Measurements from ENCODE around the gene OTOF.

The OTOF gene

DNA sequence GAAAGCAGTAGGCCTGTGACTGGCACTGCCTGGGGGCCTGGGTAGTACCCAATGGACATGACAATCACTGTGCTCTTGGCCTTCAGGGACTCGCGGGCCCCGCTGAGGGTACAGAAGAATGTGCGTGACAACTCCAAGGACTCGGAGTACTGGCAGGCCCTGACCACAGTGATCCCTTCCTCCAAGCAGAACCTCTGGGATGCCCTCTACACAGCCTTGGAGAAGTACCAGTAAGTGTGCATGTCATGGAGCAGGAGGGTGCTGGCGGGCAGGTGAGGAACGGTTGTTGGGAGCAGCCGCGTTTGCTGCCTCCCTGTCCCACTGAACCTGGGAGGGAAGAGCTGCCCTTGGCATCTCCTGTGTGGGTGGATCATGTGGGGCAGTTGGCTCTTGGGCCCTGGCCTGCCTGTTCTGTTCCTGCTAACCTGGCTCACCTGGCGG lies 23.3 kb downstream of the OTOF start:
- DNase-seq (ENCODE audit: extremely low read depth in 1 of 2, low read depth in 1 of 2), result no peak

DNA sequence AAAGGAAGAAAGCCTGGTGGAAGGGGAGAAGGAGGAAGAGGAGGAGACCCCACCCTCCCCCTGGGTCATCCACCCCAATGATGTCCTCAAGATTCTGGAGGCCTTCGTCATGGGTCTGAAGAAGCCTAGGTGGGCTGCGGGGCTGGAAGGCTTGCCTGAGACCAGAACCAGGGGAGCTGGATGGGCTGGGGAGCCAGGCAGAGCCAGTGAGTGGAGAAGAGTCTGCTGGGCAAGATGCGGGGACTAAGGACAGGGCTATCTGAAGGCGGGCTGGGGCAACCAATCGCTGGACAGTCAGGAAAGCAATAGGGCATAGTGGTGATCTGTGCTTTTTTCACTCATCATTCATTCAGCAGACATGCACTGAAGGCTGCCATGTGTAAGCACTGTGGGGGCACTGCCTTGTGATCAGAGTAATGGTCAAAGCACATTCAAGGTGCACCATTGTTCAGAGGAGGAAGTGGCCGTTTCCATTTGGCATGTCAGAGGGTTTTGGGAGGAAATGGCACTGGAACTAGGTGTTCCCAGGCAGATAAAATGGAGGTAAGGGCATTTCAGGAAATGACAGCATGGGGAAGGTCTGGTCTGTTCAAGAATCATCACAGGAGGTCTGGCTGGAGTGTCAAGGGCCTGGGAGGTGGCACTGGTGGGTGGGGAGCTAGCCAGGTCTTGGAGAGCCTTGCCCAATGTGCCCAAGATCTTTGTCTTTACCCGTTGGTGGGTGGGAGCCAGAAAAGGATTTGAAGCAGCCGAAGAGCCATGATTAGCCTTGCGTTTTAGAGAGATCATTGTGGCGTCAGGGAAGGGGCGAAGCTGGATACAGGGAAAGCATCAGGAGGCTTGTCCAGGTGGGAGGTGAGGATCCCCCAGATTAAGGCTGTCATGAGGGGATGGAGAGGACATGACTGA lies 24.2 kb downstream of the OTOF start:
- DNase-seq (ENCODE audit: extremely low read depth in 1 of 2, low read depth in 1 of 2), result no peak

DNA sequence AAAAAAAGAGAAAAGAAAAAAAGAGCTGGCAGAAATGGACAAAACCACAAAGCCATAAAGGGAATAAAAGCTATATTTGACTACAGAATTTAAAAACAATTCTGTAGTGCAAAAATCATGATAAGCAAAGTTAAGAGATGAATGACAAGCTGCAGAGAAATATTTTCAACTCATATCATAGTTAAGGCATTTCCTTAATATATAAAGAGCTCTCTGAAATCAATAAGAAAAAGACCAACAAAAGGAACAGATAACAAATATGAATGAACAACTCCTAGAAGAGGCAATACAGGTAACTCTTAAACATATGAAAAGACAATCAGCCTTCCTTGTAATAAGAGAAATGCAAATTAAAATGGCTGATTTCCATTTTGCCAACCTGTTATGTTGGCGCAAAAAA lies 26.2 kb downstream of the OTOF start:
- no peak for DNase-seq (ENCODE audit: extremely low read depth in 1 of 2, low read depth in 1 of 2)

DNA sequence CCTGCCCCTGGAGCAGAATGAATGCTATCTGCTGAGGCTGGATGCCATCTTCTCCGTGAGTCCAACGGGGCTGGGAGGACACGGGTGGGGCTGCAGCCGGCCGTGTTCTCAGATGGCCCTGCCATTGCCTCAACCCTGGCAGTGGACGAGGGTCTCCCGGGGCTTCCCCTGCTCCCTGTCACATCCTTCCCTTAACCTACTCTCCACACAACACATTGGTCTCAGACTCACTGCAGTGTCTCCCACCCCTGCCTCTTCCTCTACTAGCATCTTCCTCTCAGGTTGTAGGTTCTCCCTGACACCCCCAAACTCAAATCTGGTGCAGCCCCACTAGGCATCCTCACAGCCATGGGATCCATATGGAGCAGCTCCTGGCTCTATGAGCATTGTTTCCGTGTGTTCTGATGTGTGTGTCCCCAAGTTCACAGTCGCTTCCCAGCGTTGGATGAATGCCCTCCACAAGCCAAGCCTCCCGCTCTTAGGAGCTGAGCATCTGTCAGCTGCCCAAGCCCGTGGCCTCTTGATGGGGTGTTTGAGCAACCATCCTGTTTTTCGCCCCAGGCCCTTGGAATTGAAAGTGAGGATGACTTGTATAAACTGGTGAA lies 27.8 kb downstream of the OTOF start:
- DNase-seq (ENCODE audit: extremely low read depth in 1 of 2, low read depth in 1 of 2), result no peak

DNA sequence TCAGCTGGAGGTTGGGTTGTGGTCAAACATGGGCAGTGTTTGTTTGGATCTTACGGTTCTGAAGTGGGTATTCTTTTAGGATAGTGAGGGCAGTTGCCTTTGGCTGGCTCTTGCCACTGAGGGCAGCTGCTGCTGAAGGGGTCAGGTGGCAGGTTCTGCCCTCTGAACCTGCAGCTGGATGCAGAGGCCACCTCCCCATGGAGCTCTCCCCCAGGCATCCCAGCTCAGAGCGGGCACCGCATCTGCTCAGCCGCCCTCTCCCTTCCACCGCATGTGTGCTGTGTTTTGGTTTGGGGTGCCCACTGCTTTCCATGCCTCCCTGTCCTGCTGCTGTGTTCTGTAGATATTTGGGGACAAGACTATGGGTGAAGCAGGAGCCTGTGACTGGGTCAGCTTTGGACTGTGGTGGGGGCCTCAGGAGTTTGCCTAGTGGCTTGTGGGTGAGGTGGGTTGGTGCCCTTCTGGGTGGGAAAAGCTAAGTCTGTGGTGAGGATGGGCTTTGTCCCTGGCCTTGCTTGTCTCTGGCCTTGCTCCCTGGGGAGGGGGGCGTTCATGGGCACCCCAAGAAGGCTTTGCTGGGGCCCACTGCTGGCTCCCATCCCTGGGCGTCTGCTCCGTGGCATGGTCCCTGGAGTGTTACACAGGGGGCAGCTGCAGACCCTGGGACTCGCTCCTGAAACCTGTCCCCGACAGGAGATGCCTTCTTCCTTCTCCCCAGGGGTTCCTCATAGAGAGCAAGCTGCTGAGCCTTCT lies 28.5 kb downstream of the OTOF start:
- no peak for DNase-seq (ENCODE audit: extremely low read depth in 1 of 2, low read depth in 1 of 2)

DNA sequence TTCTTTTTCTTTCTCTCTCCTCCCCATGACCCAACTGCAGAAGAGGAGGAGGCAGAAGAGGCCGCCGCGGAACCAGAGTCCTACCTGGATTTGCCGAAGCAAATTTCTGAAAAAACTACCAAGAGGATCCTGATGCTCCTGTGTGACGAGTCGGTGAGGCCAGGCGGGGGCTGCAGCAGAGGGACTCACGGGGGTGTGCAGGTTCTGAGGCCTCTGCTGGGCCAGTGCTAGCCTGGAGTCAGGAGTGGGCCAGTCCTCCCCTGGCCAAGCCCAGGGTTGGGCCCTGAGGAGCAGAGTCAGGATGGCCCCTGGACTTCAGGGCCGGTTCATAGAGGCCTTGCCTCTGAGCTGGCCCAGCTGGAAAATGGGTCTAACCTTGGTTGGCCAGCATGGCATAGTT lies 29.3 kb downstream of the OTOF start:
- no peak for DNase-seq (ENCODE audit: extremely low read depth in 1 of 2, low read depth in 1 of 2)

DNA sequence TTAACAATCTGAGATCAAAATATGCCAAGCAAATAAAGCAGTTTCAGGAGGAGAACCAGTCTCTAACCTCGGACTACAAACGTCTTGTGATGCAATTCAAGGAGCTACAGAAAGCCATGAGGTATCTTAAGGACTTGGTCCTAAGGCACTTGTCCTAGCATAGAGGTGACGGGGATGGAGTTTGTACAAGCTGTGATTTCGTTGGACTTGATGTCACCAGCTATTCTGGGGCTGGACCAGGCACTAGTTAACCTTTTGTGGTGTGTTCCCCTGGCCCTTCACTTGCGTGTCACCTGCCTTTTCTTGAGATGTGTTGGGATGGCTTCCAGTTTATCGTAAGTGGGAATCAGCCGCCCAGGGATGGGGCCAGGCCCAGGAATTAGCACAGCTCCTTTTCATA lies 33.7 kb downstream of the OTOF start:
- no peak for DNase-seq (ENCODE audit: extremely low read depth in 1 of 2, low read depth in 1 of 2)

DNA sequence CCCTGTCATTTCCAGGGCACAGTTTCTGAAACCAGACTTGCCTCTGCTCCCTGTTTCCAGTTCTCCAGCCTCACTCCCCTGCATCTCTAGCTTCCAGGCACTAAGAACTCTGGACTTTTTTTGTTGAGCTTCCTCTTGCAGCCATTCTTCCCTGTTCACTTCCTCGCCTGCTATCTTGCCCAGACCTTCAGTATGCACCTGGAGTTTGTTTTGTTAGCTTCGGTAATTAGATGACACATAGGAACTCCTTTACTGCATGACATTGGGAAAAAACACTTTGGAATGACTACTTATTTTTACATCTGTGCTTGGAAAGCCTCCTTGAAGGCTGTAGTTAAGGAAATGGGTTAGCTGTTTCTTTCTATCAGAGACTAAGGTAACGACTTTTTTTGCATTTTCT lies 35.2 kb downstream of the OTOF start:
- no peak for DNase-seq (ENCODE audit: extremely low read depth in 1 of 2, low read depth in 1 of 2)

DNA sequence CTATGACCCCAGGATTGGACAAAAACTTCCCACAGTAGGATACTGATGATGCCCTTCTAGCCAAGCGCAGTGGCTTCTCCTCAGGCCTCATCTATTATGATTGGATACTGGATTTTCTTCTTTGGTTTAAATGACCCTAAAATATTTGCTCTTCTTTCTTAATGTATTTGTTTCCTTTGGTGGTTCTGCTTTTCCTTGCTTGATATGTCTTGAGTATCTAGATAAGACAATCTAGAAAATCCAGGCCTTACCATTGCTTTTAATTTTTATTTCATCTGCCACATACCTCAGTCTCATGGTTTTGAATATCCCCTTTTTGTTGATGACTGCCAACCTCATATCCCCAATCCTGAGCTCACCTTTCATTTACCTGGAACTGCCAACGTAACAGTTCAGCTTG lies 35.6 kb downstream of the OTOF start:
- DNase-seq (ENCODE audit: extremely low read depth in 1 of 2, low read depth in 1 of 2), result no peak

DNA sequence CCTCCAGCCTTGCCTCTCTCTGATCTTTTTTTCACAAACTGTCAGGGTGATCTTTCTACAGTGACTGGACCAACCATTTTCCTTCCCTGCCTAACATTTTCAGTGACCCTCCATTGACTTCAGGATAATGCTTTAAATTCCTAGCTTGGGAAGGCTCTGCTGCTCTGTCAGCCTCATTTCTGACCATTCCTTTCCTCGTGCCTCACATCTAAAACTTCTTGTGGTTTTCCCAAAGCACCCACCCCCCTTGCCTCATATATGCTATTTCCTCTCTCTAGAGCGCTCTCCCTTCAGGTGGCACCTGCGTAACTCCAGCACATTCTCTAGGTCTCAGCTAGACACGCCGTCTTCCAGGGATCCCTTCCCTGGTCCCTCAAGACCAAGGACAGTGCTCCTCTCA lies 39.0 kb downstream of the OTOF start:
- no peak for DNase-seq (ENCODE audit: extremely low read depth in 1 of 2, low read depth in 1 of 2)

DNA sequence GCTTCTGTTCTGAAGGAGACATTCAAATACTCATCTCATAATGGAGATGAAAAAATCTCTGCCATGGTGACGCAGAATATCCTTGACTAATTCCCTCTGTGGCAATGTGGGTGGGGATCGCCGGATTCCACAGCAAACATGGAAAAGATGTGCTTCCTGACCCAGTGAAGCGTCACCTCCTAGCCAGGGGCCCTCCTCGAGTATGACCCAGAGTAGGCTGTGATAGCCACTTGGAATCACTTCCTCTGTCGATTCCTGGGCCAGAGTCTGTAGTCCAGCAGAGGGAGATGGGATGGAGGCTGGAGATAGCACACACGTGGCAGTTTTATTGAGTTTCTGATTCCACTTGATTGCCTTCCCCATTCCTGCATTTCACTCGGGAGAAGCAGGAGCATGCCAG lies 39.4 kb downstream of the OTOF start:
- DNase-seq (ENCODE audit: extremely low read depth in 1 of 2, low read depth in 1 of 2), result no peak

DNA sequence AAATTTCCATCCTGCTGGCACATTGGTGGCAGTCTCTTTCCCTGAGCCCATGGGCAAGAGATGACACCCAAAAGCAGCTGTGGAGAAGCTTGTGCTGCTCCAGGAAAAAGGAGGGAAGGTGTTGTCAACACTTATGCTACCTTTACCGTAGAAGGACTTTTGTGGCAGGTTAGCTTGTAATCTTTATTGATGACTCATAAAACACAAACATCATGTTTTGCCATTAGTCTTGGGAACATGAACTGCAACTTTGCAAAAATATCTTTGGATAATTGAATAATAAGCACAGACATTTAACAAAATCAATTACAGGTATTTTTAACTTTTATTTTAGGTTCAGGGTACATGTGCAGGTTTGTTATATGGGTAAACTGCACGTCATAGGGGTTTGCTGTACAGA lies 42.8 kb downstream of the OTOF start:
- no peak for DNase-seq (ENCODE audit: extremely low read depth in 1 of 2, low read depth in 1 of 2)

DNA sequence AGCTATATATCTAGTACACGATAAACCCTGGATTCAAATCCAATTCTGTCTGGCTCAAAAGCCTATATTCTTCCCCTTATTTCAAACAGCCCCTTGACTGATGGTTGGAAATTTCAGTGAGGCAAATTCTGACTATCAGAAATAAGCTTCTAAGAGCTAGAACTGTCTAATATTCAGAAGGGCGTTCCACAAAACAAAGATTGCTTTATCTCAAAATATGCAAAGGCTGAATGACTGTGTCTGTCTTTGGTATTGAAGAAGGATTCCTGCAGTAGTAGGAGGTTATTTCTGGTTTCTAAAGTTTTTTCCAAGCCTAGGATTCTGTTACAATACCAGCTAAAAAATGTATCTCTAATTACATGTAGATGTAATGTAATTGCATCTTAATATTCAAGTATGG lies 45.1 kb downstream of the OTOF start:
- DNase-seq (ENCODE audit: extremely low read depth in 1 of 2, low read depth in 1 of 2), result no peak

DNA sequence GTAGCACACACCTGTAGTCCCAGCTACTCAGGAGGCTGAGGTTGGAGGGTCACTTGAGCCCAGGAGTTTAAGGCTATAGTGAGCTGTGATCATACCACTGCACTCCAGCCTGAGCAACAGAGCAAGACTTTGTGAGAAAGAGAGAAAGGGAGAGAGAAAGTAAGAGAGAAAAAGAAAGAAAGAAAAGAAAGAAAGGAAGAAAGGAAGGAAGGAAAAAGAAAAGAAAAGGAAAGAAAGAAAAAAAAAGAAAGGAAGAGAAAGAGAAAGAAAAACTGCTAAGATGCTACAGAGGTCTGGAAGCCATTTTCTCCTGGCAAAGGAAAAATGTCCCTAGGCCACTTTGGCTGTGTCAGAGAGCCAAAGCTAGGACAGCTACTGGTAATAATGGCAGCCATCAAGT lies 45.6 kb downstream of the OTOF start:
- no peak for DNase-seq (ENCODE audit: extremely low read depth in 1 of 2, low read depth in 1 of 2)

DNA sequence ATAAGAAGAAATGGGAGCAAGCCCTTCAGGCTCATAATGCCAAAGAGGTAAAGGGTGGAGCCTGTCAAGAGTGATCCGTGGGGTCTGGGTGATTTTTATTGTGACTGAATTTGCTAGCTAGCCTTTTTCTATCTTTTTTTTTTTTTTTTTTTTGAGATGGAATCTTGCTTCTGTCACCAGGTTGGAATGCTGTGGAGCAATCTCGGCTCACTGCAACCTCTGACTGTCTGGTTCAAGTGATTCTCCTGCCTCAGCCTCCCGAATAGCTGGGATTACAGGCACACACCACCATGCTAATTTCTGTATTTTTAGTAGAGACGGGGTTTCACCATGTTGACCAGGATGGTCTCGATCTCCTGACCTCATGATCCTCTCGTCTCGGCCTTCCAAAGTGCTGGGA lies 47.1 kb downstream of the OTOF start:
- DNase-seq (ENCODE audit: extremely low read depth in 1 of 2, low read depth in 1 of 2), result no peak

DNA sequence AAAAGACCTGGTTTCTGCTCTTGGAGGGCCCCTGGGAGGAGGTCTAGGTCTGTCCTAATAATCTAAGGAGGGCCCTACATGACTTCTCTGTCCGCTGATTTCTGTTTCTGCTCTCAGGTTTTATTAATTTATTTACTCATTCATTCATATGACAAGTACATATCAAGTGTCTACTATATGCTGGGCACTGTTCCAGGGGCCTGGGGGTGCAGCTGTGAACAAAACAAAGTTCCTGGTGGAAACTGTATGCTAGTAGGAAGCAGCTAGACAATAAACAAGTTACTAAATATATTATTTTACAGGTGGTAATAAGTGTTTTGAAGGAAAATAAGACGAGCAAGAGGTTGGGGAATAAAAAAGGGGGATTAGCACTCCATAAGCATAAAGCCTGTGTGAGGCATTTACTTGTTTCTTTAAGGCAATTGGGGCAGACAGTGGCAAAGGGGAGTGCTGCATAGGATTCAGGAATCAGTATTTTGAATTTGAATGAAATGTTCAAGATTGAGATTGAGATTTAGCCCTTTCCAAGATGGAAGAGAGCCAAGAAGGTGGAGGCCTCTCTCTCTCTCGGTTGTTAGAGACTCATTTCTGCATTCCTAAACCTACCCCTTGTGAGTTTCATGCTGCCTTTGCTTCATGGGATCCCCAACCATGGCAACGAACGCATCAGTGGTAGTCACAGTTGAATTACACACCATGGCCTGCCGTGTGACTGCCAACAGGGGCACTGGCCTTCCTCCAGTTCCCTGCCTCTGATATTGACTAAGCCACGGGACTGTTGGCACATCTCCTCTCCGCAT lies 47.9 kb downstream of the OTOF start:
- no peak for DNase-seq (ENCODE audit: extremely low read depth in 1 of 2, low read depth in 1 of 2)

DNA sequence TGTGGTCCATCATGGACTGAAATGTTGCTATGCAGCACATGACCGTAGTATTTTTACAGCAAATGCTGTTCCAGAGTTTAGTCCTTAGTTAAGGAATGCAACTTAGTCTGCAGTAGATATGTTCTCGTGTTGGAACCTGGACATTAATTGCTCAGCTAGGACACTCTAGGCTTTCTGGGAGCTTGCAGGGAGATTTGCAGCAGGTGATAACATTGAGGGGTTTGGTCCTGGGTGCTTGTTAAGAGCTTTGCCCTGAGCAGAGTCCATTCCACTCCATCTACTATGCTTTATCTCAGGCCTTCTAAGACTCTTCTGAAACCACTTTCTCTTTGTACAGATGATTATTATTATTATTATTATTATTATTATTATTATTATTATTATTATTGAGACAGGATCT lies 49.1 kb downstream of the OTOF start:
- DNase-seq (ENCODE audit: extremely low read depth in 1 of 2, low read depth in 1 of 2), result no peak

DNA sequence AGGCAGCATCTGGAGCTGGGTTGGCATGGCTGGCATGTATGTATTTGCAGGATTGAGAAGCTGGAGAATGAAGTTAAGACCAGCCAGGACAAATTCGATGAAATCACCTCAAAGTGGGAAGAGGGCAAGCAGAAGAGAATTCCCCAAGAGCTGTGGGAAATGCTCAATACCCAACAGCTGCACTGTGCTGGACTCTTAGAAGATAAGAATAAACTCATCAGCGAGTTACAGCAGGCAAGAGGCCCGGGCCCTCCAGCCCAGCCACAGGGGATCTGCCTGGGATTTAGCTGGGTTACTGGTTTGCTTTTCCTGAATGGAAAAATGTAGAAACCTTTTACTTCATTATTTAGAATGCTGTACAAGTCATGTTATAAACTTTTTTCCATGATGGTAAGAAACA lies 53.7 kb downstream of the OTOF start:
- DNase-seq (ENCODE audit: extremely low read depth in 1 of 2, low read depth in 1 of 2), result no peak

DNA sequence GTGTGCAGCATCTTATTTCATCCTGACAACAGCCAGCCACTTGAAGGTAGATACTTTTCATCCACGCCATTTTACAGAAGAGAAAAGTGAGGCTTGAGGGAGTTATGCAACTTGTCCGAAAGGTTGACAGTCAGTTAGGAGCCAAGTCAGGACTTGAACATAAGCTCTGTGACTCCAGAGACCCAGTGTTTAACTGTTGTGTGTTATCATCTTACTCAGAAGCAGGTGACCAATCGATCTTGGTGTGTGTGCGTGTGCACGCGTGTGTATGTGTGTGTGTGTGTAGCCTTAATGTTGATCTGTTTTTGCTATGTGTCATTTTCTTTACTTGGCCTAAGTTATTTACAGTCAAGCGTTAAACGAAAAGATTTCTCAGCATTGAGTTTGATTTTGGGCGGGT lies 54.2 kb downstream of the OTOF start:
- no peak for DNase-seq (ENCODE audit: extremely low read depth in 1 of 2, low read depth in 1 of 2)

DNA sequence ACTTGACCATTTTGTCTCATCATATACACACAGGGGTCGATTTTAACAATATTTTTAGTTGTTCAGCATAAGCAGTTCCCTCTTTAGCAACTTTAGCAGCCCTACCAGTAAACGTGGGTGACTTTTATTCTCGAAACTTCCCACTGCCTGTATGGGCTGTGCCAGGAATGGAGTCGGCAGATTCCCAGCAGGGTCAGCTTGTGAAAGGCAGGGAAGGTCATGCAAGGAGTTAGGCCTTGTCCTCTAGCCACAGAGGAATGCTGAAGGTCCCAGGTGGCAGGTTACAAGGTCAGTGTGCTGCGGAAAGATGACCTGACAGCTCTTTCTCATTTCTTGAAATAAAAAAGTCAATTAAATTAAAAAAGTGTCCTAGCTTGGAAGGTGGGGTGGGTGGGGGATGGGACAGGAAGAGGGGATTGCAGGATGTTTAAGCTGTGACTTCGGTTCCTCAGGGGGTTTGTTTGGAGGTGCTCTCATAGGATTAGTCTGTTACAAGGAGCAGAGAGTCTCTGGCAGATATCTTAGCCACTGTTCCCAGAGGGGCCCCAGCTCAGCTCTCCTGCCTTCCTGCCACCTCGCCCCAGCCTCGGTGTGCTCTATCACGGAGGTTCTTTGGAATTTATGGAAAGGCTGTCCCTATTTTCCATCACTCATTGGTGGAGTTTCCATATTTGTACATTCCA lies 54.8 kb downstream of the OTOF start:
- DNase-seq (ENCODE audit: extremely low read depth in 1 of 2, low read depth in 1 of 2), result no peak

DNA sequence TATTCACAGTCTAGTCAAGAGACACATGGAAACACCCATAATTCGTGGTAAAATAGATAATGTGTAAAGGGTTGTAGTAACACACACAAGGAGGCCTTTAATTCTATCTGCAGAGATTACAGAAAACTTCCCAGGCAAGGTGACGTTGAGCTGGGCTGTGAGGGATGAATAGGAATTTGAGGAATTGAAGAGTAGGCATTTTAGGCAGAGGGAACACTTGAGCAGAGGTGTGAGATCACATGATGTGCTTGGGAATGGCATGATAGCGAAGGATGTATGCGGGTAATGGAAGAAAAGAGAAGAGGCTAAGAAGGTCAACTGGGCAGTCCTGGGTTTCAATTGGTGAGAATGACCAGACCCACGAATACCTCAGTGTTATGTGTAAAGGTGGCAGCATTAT lies 56.0 kb downstream of the OTOF start:
- no peak for DNase-seq (ENCODE audit: extremely low read depth in 1 of 2, low read depth in 1 of 2)
